Naive thymus-derived CD8-positive, alpha-beta T cell (primary cell): ENCODE results near the gene SPRR1A. TPM values are rescaled to one million over a fixed set of nuclear protein-coding genes. Genes with fewer than 3 reads are reported as not detected.

Source experiments
- ATAC-seq, 2 donors: fragments of 150-1000 bp; cut with Tn5 transposase in 1 of 2; sonication (Bioruptor Pico), chemical (Tn5 transposase) in 1 of 2; 1 replicate in 1 of 2; 2 replicates in 1 of 2; pipeline ENCODE4 v1.10.0; 2021; ENCODE audit warnings: mild to moderate bottlenecking in 2 of 2, moderate library complexity in 2 of 2
- POLR2A ChIA-PET: fragments of 350-600 bp; sonication (Branson Sonifier 250); formaldehyde crosslinking; loops from one replicate; lab custom pipeline; 2021; ENCODE audit warnings: antibody characterized with exemption; lab: Charles Lee
- DNase-seq, 10 donors: peaks; one replicate each; pipeline versions ENCODE4 v3.0.0 to v3.0.0-alpha.2; 2020 to 2022
- H3K27ac Mint-ChIP-seq, 10 donors: one replicate each; pipeline ENCODE4 v1.8.0; 2020 to 2022; ENCODE audit warnings: mild to moderate bottlenecking in 10 of 10, mixed read lengths in 10 of 10, moderate library complexity in 4 of 10, inconsistent platforms in 1 of 10
- H3K27me3 Mint-ChIP-seq, 5 donors: one replicate each; pipeline ENCODE4 v1.8.0; 2021 to 2022; ENCODE audit warnings: mixed read lengths in 5 of 5
- H3K36me3 Mint-ChIP-seq, 3 donors: one replicate each; pipeline ENCODE4 v1.8.0; 2020 to 2022; ENCODE audit warnings: mixed read lengths in 3 of 3, mild to moderate bottlenecking in 2 of 3, inconsistent platforms in 1 of 3
- H3K4me1 Mint-ChIP-seq, 4 donors: one replicate each; pipeline ENCODE4 v1.8.0; 2021 to 2022; ENCODE audit warnings: mixed read lengths in 4 of 4
- H3K4me3 Mint-ChIP-seq, 10 donors: one replicate each; pipeline ENCODE4 v1.8.0; 2020 to 2022; ENCODE audit warnings: mild to moderate bottlenecking in 10 of 10, mixed read lengths in 10 of 10, moderate library complexity in 6 of 10, inconsistent platforms in 1 of 10
- H3K9me3 Mint-ChIP-seq, 9 donors: one replicate each; pipeline ENCODE4 v1.8.0; 2020 to 2022; ENCODE audit warnings: mixed read lengths in 9 of 9, mild to moderate bottlenecking in 3 of 9, inconsistent platforms in 1 of 9, moderate library complexity in 1 of 9
- polyA plus RNA-seq, 3 donors: library from polyadenylated mRNA; unstranded; fragments of 300-500 nt; fragmentation: Illumina TruSeq; gene quantifications; one replicate each; pipeline ENCODE4 v1.2.3, GENCODE V29; 2021
- total RNA-seq, 8 experiments: library from RNA in 2 of 8; stranded (reverse) in 2 of 8; gene quantifications; one replicate each; pipeline ENCODE4 v1.2.3 and lab custom pipeline; 2021 to 2026

Gene SPRR1A
- total and polyA plus RNA-seq, 5 experiments from 2014 or later = not detected

DNA sequence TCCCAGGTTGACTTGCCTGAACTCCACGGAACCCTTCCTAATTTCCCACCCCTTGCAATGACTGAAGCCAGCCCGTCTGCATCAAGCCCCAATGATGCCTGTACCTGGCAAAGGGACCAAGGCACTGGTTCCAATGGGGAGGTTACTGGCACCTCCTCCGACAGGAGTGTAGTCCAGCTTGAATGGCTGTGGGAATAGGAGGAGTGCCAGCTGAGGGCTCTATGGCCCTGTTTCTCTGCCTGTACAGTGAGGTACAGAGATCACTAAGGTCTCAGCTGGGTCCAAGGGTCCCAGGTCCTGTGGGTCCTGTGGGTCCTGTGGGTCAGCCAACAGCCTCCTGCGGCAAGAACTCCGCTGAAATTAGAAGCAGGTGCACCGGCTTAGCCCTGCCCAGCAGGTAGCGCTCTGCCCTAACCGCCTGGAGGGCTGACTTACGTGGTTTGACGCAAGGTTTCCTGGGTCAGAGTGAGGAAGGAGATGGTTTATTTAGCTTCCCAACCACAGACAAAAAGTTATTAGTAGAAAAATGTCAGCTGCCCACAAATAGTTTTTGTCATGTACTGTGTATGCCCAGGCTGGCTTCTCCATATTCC is 23.3 kb upstream of the SPRR1A start:
- Mint-ChIP-seq H3K9me3 (peaks cover 0 to 3% (median 0%) of the 10 kb centered on the region in 9 donors), H3K4me3 (no peak overlapping the region), H3K27me3 (peaks cover 8 to 29% (median 20%) of the 10 kb centered on the region in 5 donors), H3K36me3 (no peaks in the 10 kb centered on the region), H3K4me1 (no peaks in the 10 kb centered on the region), H3K27ac (no peak overlapping the region)
- POLR2A ChIA-PET = no interaction called here
- DNase-seq (no peak), ATAC-seq (no peak)

DNA sequence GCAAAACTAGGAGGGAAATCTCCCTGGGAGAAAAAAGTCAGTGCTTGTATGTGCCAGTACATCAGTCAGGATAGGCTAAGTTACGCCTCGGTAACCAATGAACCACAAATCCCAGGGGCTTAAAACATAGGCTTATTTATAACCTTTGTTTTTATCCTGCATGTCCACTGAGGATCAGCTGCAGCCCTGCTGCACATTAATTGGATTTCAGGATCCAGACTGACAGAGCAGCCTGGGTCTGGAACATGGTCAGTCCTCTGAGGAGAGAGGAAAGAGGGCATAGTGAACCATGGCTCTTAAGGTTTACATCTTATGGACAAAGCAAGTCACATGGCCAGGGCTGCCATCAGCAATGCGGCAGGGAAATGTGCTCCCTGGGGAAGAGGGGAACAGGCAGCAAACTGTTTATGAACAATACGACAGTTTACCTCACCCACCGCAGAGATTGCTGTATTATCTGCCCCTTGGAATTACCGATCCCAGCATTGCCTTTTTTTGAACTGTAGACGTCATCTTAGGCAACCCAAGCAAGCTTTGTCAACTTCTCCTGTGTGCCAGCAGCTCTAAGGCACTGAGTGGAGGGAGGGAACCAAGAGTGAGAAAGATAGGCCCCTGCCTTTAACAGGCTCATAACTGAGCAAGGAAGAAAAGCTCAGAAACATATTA is 22.5 kb upstream of the SPRR1A start:
- H3K36me3 Mint-ChIP-seq = no peaks in the 10 kb centered on the region
- H3K4me3 Mint-ChIP-seq = no peak overlapping the region
- DNase-seq (no peak), ATAC-seq (no peak)
- POLR2A ChIA-PET = no interaction called here
- H3K9me3 Mint-ChIP-seq = peaks cover 0 to 3% (median 0%) of the 10 kb centered on the region in 9 donors
- H3K27ac Mint-ChIP-seq = no peak overlapping the region
- H3K27me3 Mint-ChIP-seq = peaks cover 8 to 33% (median 22%) of the 10 kb centered on the region in 5 donors
- H3K4me1 Mint-ChIP-seq = no peaks in the 10 kb centered on the region

DNA sequence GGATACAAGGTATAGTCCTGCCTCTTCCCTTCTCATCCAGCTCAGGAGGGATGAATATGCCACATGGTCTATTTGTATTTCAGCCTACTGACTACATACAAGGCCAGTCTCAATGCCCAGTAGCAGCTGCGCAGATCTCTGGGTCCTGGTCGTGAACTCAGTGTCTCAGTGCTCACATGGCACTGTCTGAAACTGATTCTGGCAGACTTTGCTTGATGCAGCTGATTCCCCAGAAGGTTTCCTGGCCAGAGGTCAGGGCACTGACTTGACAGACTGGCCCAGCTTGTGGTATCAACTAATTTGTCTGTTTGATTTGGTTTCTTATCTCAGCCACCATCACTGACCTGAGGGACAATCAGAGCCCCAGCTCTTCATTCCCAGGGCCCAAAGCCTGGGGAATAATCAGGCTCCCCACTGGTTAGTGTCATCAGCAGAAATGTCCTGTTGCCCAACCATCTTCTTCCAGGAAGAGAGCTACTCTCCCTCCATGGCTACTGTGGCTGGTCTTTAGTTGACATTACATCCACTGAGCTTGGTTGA is 20.9 kb upstream of the SPRR1A start:
- Mint-ChIP-seq H3K9me3 (peaks cover 0 to 2% (median 0%) of the 10 kb centered on the region in 9 donors), H3K27me3 (peaks cover 8 to 39% (median 33%) of the 10 kb centered on the region in 5 donors), H3K4me1 (no peaks in the 10 kb centered on the region)

DNA sequence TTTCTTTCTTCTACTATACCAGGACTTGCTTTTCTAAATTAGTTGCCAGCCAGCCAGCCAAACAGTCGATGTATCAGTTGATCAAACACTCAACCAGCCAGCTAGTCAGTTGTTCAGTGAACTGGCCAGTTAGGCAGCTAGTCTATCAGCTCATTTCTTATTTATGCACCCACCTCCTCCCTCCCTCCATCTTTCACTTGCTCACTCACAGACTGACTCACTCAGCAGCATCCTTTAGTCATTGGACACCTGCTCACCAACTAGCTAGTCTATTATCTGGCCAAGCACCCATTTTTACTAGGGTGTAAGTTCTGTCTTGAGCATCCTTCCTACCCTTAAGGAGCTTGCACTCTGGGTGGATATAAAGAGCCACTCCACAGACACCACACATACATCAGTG is 19.3 kb upstream of the SPRR1A start:
- no peaks in the 10 kb centered on the region for H3K36me3 Mint-ChIP-seq
- H3K27me3 Mint-ChIP-seq = peaks cover 6 to 39% (median 38%) of the 10 kb centered on the region in 5 donors
- POLR2A ChIA-PET = no interaction called here
- H3K4me3 Mint-ChIP-seq = no peak overlapping the region
- H3K4me1 Mint-ChIP-seq = no peaks in the 10 kb centered on the region
- DNase-seq (no peak), ATAC-seq (no peak)
- H3K27ac Mint-ChIP-seq = peak overlapping the region in 1 of 10 donors; percentile 8
- H3K9me3 Mint-ChIP-seq = peaks cover 0 to 2% (median 0%) of the 10 kb centered on the region in 9 donors

More for the DNA sequence above, 20.9 kb upstream of the SPRR1A start:
- Mint-ChIP-seq H3K4me3 (no peak overlapping the region), H3K27ac (no peak overlapping the region), H3K36me3 (no peaks in the 10 kb centered on the region)
- POLR2A ChIA-PET = no interaction called here
- no peak for ATAC-seq
- no peak for DNase-seq

DNA sequence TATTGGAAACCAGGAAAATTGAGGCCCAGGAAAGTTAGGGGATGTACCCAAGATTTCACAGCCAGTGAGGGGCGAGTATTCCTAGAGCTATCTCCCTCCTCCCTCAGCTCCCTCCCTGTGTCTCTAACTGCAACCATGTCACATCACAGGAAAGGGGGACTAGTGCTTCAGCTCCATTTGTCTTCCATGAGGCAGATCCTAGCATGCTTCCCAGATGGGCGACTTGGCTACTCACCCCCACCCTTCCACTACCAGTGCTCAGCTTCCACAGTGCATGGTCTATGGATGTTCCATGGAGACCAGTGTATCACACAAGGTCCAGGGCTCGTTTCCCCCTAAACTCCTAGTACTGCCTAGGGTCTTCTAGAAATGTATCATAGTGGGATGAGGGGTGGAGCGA is 18.0 kb upstream of the SPRR1A start:
- ATAC-seq = no peak
- no peak overlapping the region for H3K27ac Mint-ChIP-seq
- peaks cover 0 to 2% (median 0%) of the 10 kb centered on the region in 9 donors for H3K9me3 Mint-ChIP-seq
- no peaks in the 10 kb centered on the region for H3K36me3 Mint-ChIP-seq
- no peak for DNase-seq
- H3K4me1 Mint-ChIP-seq = no peaks in the 10 kb centered on the region
- POLR2A ChIA-PET = no interaction called here
- peaks cover 6 to 36% (median 31%) of the 10 kb centered on the region in 5 donors for H3K27me3 Mint-ChIP-seq
- no peak overlapping the region for H3K4me3 Mint-ChIP-seq

DNA sequence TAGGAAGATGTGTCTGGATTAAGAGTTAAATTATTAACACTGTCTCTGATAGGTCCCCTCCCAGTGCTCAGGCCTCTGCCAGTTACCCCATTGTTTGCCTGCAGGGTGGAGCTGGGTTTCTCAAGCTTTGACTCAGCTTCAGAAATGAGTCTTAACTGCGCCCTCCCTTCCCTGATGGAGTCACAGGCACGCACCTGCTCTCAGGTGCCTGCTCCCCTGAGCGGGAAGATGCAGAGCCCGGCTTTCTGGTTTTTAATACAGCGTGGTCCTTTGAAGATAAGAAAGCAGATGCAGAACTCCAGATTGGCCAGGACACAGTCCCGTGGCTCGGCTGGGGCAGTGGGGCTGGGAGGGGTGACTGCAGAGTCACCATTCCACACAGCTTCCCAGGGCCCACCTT is 16.7 kb upstream of the SPRR1A start:
- H3K27ac Mint-ChIP-seq = no peak overlapping the region
- H3K9me3 Mint-ChIP-seq = peaks cover 0 to 2% (median 0%) of the 10 kb centered on the region in 9 donors
- no peaks in the 10 kb centered on the region for H3K36me3 Mint-ChIP-seq
- H3K4me1 Mint-ChIP-seq = no peaks in the 10 kb centered on the region
- DNase-seq (no peak), ATAC-seq (no peak)
- peaks cover 7 to 48% (median 34%) of the 10 kb centered on the region in 5 donors for H3K27me3 Mint-ChIP-seq
- no peak overlapping the region for H3K4me3 Mint-ChIP-seq
- POLR2A ChIA-PET = no interaction called here

DNA sequence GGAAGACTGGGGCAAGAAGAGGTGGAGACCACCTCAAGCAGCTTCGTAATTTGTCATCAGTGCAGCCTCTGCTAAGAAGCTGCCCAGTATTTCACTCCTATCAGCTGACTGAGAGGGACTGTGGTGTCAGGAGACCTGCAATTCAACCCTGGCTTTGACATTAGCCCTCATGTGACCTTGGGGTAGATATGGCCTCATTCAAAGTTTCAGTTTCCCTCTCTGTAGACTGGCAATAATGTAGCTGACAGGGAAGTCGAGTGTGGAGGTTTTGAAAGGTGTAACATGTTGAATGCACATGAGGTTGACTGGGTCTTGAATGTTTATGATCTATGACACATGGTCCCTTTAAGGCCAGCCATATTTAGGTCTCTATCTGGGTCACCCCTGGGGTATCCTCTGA is 15.6 kb upstream of the SPRR1A start:
- POLR2A ChIA-PET = no interaction called here
- no peaks in the 10 kb centered on the region for H3K36me3 Mint-ChIP-seq
- no peak overlapping the region for H3K4me3 Mint-ChIP-seq
- H3K27me3 Mint-ChIP-seq = peaks cover 7 to 58% (median 34%) of the 10 kb centered on the region in 5 donors
- ATAC-seq (no peak), DNase-seq (no peak)
- H3K9me3 Mint-ChIP-seq = peaks cover 0 to 2% (median 0%) of the 10 kb centered on the region in 9 donors
- no peaks in the 10 kb centered on the region for H3K4me1 Mint-ChIP-seq
- H3K27ac Mint-ChIP-seq = no peak overlapping the region

DNA sequence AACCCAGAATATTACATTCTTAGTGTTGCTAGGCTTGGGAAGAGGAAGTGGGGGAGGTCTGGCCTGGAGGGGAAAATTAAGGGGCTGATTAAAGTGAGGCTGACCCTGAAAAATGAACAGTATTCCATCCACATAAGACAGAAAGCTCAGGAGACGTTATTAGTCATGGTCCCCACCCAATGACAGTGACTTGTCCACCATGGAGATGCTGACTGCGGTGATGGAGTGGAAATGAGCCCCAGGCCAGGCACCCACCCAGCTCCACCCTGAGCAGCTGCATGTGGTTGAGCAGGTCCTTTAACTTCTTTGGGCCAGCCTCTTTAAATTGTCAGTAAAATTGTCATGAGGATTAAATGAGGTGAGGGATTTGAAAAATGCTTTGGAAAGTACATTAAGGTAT is 14.8 kb upstream of the SPRR1A start:
- Mint-ChIP-seq H3K4me3 (no peak overlapping the region), H3K9me3 (peaks cover 0 to 2% (median 0%) of the 10 kb centered on the region in 9 donors), H3K27me3 (peaks cover 7 to 58% (median 32%) of the 10 kb centered on the region in 5 donors)

DNA sequence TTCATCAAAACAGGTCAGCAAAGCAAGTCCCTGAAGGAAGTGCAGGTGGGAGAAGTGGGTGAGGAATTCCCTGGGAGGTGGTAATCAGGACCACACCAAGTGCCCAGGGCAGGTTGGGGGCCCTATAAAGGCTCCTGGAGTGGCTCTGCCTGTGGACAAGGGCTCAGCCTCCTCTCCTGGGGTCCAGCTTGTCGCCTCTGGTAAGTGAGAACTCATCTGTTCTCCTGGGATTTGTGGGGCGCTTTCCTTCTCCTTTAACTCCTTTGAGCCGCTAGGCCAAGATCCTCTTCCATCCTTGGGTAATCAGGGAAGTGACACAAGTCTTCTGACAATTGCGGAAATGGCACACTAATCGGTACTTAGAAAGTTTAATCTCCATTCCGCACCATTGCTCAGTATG is 13.4 kb upstream of the SPRR1A start, which contains the start of gene SPRR4:
Gene SPRR4, plus strand, starts transcription at position 154 of the 400 bp plus-strand sequence. CDS start 1,243 bp downstream, outside the sequence.
- Mint-ChIP-seq H3K4me1 (no peaks in the 10 kb centered on the region), H3K27ac (peak within 1 kb of the TSS in 1 of 10 donors; percentile 24), H3K27me3 (peaks cover 9 to 65% (median 25%) of the 10 kb centered on the region in 5 donors), H3K36me3 (no peaks in the 10 kb centered on the region), H3K4me3 (no peak within 1 kb of the TSS), H3K9me3 (peaks cover 0 to 2% (median 0%) of the 10 kb centered on the region in 9 donors)
- ATAC-seq (no peak), DNase-seq (no peak)
- POLR2A ChIA-PET = no interaction called here

More for the DNA sequence above, 14.8 kb upstream of the SPRR1A start:
- DNase-seq (no peak), ATAC-seq (no peak)
- peak overlapping the region in 1 of 10 donors; percentile 1 for H3K27ac Mint-ChIP-seq
- no peaks in the 10 kb centered on the region for H3K36me3 Mint-ChIP-seq
- no peaks in the 10 kb centered on the region for H3K4me1 Mint-ChIP-seq
- POLR2A ChIA-PET = no interaction called here

DNA sequence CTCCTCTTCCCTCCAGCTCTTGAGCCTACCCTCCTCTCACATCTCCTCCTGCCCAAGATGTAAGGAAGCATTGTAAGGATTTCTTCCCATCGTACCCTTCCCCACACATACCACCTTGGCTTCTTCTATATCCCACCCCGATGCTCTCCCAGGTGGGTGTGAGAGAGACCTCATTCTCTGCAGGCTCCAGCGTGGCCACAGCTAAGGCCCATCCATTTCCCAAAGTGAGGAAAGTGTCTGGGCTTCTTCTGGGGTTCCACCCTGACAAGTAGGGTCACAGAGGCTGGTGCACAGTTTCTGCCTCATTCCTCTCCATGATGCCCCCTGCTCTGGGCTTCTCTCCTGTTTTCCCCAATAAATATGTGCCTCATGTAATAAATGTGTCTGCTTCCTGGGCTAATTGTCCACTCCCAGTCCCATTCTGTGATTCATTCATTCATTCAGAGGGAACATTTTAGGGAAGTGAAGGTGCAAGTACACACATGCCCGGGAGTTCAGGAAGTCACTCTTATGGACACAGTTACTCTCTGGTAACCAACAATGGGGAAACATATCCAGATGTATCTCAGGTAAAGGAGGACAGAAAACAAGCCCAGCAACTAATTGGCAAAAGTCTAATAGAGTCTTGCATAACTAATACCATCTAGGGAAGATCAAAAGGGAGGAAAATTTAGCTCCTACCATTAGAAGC is 11.5 kb upstream of the SPRR1A start:
- Mint-ChIP-seq H3K36me3 (no peaks in the 10 kb centered on the region), H3K4me3 (no peak overlapping the region), H3K9me3 (peaks cover 0 to 2% (median 0%) of the 10 kb centered on the region in 9 donors), H3K27ac (no peak overlapping the region), H3K4me1 (no peaks in the 10 kb centered on the region), H3K27me3 (peaks cover 9 to 56% (median 19%) of the 10 kb centered on the region in 5 donors)
- ATAC-seq = no peak
- POLR2A ChIA-PET = no interaction called here
- no peak for DNase-seq

DNA sequence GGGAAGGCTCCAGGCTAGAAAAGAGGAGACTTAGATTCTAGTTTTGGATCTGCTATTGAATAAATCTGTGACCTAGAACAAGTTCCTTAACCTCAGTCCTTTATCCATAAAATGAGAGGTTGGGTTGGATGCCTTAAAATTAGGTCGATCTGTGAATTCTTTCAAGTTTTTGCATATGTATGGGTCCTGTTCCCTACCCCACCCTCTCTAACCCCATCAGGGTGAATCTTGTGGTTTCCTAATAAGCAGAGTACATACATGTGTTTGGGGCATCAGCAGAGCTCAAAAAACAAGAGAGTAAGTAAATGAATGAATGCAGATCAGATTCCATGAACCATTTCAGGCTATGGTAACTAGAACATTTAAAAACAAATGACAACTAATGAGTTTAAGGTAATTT is 7.2 kb upstream of the SPRR1A start:
- H3K9me3 Mint-ChIP-seq = peaks cover 0 to 2% (median 0%) of the 10 kb centered on the region in 9 donors
- H3K27me3 Mint-ChIP-seq = peaks cover 26 to 58% (median 34%) of the 10 kb centered on the region in 5 donors
- no peaks in the 10 kb centered on the region for H3K36me3 Mint-ChIP-seq
- ATAC-seq (no peak), DNase-seq (no peak)
- no peaks in the 10 kb centered on the region for H3K4me1 Mint-ChIP-seq
- POLR2A ChIA-PET = no interaction called here
- H3K27ac Mint-ChIP-seq = no peak overlapping the region
- no peak overlapping the region for H3K4me3 Mint-ChIP-seq

DNA sequence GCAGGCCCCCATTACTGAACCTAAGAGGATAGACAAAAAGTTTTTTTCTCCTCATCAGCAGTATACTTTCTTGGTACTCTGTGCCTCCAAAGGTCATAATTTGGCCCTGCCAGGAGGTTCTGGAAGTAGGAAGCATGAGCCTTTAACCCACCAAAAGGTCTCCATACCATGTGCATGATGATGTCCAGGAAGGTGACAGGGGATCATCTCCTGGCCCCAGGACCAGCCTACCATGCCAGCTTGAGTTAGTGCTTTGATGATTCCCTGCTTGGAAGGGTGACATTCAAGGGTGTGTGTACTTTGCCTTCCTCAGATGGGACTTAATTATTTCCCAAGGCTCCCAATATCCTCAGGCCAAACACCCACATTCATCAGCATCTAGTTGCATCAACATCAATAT is 6.3 kb upstream of the SPRR1A start:
- ATAC-seq (no peak), DNase-seq (no peak)
- H3K27ac Mint-ChIP-seq = no peak overlapping the region
- no peaks in the 10 kb centered on the region for H3K36me3 Mint-ChIP-seq
- POLR2A ChIA-PET = no interaction called here
- no peak overlapping the region for H3K4me3 Mint-ChIP-seq
- H3K9me3 Mint-ChIP-seq = peaks cover 0 to 2% (median 0%) of the 10 kb centered on the region in 9 donors
- peaks cover 27 to 57% (median 36%) of the 10 kb centered on the region in 5 donors for H3K27me3 Mint-ChIP-seq
- H3K4me1 Mint-ChIP-seq = no peaks in the 10 kb centered on the region

DNA sequence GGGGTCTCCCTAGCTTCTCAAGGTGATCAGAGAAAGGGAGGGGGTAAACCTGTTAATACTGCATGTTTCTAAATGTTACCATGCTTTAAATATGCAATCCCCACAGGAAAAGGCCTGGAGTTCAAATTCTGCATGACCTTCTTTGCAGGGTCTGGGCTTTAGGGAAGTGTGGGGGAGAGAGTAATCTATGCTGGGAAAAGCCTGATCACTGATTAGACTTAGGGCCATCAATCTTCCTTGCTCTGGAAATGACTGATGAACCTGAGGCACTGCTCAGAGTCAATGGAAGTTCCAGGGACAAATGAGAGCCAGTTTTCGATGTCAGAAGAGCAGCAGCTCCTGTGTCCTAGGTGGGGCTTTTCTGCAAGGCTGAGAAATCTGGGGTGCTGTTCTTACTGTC is 3.2 kb upstream of the SPRR1A start:
- POLR2A ChIA-PET = no interaction called here
- Mint-ChIP-seq H3K4me3 (no peak overlapping the region), H3K27me3 (peaks cover 35 to 49% (median 47%) of the 10 kb centered on the region in 5 donors), H3K9me3 (peaks cover 0 to 3% (median 0%) of the 10 kb centered on the region in 9 donors), H3K36me3 (no peaks in the 10 kb centered on the region), H3K27ac (no peak overlapping the region), H3K4me1 (no peaks in the 10 kb centered on the region)
- DNase-seq (no peak), ATAC-seq (no peak)
